Urothelium cell line (cell line): ENCODE results near the gene FBXL17.
"Not testable (repeated sequence)": the region's sequence is repeated elsewhere in the genome, so short reads cannot be mapped to it uniquely, and the experiment has no call there.

Source experiments
- DNase-seq: peaks from one replicate; pipeline ENCODE4 v3.0.0; 2011; ENCODE audit warnings: low spot score, mixed read lengths
- FAIRE-seq: peaks from 2 replicates; lab custom pipeline; 2011; peaks lifted over from hg19 to GRCh38; lab: Jason Lieb, UNC

FBXL17 gene

DNA sequence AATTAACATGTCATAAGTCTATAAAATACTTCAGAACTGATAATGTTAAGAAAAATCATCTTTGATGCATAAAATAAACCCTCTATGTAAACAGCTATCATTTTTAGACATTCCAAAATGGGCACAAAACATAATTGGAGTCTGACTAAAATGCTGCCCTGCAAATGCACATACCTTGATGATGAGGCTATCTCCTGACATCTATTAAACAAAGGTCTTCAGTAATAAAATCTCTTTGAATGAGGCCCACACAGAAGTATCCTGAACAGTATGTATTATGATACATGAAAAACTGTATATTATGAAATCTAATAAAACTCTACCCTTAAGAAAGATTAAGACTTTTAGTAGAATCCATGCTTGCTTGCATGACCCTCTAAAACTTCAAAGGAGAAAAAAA is 66.1 kb downstream of the FBXL17 start:
- DNase-seq (peak; percentile 3), FAIRE-seq (no peak)

DNA sequence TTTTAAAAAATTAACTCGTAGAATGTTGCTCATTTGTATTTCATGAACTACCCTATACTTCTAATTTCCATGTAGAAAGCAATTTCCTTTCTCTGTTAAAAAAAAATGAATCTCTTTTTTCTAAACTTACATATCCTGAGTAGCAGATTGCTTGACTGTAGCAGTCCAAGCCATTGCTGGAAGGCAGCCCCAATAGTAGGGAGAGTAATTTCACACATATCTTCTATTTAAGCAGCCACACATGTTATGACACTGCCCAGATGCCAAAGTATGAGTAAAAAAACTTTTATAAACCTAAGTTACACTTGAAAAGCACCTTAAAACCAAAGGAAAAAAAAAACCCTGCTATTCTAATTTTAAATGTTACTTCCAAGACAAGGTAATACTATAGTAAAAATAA is 69.6 kb downstream of the FBXL17 start:
- FAIRE-seq (no peak), DNase-seq (no peak)

DNA sequence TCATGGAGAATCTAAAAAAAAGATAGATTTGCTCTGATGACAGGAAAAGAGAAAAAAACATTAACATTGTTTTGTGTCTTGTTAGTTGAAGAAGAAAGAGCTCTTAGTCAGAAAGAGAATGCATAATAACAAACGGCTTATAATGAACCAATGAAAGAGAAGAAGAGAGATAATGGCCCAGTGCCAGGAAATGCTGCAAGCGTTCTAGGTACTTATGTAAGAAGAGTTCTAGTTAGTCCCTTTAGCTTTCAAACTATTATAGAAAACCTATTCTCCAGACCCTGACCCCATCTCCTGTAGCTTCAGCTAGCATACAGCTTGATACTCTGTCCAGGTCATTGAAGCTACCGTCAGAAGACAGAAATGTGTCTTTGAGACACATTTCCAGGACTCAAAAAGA is 70.2 kb downstream of the FBXL17 start:
- no peak for DNase-seq
- FAIRE-seq, result no peak

DNA sequence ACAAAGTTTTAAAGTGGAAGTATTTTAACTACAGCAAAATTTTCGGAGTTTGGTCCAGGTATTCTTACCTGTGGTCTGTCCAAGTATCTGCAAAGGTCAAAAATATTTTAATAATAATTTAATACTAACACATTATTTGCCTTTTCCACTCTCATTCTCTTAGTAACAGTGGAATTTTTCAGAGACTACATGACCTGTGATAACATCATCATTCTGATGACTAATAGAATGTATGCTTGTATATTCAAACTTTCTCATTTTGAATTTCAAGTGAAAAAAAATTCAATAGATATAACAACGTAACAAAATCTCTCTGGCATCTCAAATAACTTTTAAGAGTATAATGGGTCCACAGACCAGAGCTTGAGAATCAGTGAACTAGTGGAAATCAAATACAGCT is 78.3 kb downstream of the FBXL17 start:
- no peak for FAIRE-seq
- DNase-seq, result no peak

DNA sequence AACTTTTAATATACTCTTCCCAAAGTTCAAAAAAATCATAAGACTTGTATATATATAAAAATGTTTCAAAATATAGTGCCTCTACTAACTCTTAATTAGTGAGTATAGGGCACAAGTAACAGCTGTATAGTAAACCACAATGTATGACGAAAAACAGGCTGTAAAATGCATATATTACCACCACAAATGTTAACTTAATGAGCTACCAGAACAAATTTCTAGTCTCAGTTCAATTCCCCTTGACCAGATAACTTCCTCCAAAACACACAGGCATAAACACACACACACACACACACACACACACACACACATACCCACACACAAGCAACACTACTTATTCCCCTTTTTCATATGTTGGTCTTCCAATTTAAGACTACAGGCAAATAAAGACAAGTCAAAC is 78.8 kb downstream of the FBXL17 start:
- DNase-seq (no peak), FAIRE-seq (no peak)

DNA sequence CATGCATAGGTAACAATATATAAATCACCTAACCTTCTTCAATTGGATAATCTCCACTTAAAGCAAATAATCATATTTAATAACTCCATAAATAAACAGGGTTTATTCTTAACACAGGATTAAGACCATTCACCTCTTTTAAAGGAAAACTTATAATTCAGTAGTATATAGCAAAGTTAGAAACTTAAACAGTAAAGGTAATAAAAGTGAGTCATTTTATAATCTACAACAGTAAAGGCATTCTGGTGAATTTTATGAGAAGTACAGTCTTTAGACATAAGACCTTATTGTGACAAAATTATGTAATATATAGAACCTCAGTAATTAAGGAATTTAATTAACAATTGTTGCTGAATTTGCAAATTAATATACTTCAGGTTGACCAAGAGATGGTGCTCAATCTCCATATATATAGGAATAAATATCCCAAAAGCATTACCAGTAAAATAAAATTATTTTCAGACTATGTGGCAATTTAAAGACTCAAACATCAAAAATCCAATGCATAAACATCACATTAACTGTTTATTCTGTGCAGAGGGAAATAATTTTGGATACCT is 84.8 kb downstream of the FBXL17 start:
- FAIRE-seq (no peak), DNase-seq (no peak)

DNA sequence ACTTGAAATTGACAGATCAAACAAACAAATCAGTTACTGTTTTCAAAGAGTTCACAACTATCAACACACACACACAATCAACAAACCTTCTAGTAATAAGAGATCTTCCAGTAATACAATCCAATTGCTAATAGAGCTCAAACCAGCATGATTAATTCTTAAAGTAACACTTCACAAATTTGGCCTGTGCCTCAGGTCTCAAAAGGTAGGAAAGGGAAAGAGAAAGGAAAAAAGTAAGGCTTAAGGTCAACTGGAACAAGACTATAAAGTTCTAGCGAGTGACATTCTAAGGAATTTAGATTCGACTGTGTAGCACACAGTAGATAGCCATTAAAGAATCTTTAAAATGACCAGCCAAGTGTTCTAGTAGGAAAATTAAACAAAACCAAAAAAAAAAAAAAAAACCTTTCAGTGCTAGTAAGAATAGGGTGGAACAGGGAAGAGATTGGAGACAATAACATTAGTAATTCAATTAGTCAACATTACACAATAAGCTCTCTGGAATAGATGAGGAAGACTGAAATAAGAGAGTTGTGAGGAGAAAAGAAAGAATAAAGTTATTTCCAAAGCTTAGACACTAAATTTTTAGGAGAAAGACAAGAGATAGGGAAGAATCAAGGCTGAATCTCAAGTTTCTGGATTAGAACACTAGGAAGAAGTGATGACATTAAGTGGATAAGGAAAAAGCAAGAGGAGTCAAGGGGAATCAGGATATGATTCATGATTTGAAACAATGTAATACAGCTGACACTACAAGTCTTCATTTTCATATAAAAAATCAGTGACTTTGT is 86.1 kb downstream of the FBXL17 start:
- no peak for DNase-seq
- no peak for FAIRE-seq

DNA sequence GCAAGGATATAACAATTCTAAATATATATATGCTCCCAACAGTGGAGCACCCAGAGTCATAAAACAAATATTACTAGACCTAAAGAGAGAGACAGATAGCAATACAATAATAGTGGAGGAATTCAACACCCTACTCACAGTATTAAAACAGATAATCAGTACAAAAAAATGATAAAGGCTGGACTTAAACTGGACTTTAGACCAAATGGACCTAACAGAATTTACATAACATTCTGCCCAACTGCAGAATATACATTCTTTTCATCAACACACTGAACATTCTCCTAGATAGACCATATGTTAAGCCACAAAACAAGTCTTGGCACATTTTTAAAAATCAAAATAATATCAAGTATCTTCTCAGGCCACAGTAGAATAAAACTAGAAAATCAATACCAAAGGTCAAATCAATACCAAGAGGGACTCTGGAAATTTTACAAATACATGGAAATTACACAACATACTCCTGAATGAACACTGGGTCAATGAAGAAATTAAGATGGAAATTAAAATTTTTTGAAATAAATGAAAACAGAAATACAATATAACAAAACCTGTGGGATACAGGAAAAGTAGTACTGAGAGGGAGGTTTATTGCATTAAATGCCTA is 100.8 kb downstream of the FBXL17 start:
- DNase-seq (no peak), FAIRE-seq (no peak)

DNA sequence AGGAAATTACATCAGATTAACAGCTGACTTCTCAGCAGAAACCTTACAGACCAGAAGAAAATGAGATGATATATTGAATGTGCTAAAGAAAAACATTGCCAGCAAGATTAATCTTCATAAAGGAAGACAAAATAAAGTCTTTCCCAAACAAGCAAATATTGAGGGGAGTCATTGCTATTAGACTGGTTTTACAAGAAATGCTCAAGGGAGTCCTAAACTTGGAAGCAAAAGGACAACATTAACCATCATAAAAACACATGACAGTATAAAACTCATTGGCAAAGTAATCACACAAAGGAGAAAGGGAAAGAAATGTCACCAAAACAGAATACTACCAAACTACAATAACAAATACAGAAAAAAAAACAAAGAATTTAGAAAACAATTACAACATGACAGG is 101.7 kb downstream of the FBXL17 start:
- FAIRE-seq, result no peak
- no peak for DNase-seq

DNA sequence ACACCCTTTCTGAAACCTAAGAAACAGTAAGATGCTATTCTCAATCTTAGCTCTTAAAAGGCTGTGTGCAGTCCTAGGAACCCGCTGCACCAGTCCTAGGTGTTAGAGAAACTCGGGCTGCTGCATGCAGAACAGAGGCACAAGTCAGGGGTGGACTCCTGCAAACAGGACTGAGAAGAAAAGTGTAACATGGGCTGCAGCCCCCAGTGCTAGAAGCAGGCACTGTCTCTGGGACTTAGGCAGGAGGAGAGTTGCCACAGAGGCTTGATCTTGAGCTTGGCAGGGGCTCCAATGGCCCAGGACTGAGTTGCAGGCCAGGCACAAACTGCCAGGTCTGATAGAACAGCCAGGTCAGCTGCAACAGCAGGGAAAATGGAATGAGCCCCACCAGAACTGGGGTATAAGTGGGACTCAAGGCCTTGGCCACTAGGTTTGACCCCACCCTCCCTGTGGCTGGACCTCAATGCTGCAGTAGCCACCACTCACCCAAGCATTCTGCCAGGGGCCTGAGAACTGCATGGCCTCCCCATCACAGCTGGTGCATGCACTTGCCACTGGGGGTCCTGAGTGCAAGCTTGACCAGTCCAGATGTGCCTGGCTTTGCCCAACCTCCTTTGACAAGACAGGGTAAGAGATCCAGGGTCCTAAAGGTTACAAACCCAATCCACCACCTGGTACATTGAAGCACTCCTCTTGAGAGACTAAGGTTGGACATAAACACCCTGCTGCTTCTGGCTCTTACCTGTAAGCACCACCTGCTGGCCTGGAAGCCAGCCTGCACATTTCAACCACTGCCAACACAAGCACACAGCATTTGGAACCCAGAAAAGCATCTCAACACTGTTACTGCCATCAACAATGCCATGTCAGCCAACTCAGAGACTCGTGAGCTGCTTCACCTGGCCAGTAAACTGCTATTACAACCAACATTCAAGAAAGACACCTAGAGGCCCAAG is 103.3 kb downstream of the FBXL17 start:
- no peak for FAIRE-seq
- no peak for DNase-seq

DNA sequence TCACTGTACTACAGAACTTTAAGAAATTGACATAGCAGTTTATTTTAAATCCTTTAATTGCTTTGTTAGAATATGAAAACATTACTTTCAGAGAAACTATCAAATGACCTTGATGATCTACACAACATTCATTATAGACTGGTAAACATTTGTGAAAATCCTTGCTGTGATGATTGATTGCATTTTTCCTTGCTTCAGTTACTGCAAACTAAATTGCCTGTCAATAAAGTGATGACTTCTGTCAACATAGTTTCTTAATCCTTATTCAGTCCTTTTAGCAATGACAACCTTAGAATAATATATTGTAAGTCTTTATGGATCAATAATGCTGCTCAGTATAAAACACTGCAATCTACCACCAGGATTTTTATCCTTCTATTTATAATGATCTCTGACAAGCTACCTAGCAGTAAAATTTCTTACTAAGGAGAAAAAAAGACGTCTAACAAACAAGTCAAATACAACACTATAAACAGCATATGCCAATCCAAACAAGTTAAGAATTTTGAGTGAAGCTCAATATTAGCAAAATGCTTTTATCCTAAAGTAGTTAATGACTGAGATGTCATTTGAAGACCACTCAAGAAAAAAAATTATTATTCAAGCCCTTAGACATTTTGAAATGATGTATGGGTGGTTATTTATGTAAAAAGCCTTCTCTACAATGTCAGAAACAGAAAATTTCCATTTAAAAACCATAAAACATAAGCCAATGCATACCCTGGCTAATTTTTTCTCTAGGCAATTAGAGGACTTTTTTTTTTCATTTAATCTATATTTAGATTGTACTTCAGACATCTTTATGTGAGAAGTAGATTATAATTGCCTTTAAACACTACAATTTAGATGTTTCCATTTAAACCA is 105.5 kb downstream of the FBXL17 start:
- FAIRE-seq (no peak), DNase-seq (no peak)

DNA sequence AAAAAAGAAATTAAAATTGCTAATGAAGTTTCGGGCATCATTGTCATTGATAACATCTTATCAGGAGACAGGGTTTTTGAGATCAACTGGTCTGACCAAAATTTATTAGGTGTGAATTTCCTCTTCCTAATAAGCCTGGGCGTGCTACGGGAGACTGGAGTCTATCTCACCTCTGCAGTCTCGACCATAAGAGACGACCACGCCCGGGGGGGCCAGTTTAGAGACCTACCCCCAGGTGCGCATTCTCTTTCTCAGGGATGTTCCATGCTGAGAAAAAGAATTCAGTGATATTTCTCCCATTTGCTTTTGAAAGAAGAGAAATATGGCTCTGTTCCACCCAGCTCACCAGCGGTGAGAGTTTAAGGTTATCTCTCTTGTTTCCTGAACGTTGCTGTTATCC is 107.8 kb downstream of the FBXL17 start:
- FAIRE-seq, DNase-seq: not testable (repeated sequence)

DNA sequence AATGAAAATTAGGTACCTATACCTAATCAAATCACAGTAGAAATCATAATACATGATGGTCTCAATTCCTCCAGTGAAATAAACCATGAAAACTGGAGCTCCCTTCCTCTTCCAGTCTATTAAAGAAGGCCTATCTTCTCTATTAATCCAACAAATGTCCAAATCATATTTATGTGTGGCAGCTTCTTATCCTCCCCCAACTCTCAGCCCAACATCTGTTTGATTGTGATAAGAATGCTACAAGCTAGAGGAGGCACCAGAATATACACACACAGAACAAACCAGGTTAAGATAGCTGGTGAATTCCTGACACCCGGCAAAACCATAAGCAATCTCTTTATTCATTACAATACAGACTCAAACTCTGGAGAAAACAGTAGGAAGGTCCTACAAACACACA is 110.8 kb downstream of the FBXL17 start:
- no peak for FAIRE-seq
- DNase-seq, result no peak

DNA sequence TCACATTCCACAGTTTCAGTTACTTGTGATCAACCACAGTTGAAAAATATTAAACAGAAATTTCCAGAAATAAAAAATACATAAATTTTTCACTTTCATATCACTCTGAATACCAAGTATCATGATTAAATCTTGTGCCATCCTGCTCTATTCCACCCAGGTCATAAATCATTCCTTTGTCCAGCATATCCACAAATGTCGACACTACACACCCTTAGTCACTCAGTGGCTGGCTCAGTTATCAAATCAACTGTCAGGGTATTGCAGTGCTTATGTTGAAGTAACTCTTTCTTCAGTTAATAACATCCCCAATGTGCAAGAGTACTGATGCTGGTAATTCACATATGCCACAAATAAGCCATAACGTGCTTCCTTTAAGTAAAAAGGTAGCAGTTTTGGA is 115.7 kb downstream of the FBXL17 start:
- FAIRE-seq, result no peak

DNA sequence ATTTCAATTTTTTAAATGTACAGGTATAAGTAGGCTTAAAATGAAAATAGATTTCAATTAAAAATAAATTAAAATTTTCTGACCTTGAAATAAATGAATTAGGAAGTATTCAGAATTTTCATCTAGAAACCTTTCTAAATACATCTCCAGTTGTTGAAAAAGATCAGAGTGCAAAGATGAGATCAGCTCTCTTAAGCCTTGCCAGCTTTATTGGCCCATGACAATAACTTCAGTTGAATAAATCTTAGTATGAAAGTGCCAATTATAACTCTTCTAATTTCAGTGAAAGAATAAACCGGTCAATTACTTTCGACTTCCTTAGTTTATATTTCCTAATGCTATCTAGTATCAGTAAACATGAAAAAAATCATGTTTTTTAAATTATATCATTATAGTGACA is 117.4 kb downstream of the FBXL17 start:
- DNase-seq (no peak), FAIRE-seq (no peak)

More for the DNA sequence above, 115.7 kb downstream of the FBXL17 start:
- no peak for DNase-seq

DNA sequence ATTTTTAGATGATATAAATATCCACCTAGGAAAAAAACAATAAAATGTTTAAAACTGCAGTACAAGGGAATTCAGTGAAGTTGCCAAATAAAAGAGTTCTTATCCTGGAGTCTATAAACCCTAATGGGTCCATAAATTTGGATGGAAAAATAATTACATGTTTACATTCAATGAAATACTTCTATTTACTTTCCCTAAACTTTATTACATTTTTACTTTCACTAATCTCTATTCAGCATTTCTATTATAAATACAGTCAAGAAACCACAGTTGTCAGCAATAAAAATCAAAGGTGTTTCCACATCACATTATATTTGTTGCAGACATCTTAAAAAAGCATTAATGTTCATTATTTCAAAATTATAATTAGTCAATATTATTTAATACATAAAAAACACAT is 118.6 kb downstream of the FBXL17 start:
- DNase-seq, result no peak
- FAIRE-seq, result no peak

DNA sequence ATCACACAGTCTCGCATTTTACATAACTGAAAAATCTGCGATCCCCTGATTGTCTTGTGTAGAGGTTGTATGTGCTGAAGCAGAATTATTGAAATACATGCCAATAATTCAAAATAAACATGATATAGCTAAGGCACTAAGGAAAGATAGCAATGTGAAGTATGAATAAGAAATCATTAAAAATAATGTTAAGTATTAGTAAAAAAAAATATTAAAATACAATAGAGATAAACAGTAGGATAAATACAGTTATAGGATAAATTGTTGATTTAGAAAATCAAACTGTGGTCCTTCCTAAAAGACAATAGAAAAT is 121.1 kb downstream of the FBXL17 start:
- FAIRE-seq (no peak), DNase-seq (no peak)

DNA sequence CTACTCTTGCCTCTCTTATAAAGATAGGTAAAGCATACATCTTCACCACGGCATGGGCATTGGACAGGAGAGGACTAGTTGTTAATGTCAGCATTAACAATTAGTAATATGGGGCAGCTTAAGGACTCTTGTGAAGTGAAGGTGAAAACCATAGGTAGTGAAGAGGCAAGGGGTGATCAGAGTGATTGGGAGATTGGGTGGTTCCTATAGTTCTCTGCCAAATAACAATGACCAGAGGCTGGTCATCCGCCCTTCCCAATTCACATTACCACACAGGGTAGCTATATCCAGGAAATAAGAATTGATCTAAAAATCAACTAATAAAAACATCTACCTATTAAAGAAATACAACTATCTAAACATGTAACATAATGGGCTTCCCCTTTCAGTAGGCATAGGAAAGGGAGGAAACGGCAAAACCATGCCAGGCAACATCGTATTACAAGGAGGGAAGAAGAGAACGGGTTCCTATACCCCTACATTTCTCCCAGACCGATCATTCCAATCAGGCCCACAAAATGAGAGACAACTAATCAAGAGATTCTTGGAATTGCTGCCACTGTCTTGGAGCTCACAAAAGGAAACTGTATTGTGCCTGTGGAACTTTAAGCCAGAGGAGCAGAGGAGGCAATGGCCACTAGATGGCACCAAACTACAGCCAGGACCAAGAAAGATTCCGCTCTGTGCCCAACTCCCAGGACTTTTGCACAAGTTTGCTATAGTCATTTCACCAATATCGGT is 121.6 kb downstream of the FBXL17 start:
- DNase-seq (peak; percentile 78), FAIRE-seq (no peak)

DNA sequence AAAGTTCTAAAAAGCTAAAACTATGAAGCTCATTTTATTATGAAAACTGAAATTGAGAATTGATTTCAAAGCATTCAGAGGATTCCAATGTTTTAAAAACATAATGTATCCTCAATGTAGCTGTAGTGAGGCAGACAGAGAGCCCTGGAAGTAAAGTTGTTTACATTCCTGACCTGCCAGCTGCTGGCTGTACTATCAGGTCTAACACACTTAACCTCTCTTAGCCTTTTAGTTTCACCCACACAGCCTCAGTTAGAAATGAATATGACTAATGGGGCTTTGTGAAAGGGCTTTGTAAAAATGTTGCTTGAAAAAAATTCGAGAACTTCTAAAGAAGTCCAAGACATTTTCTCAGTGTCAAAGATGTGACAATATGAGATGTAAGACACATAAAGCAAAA is 122.6 kb downstream of the FBXL17 start:
- FAIRE-seq, result no peak
- no peak for DNase-seq

DNA sequence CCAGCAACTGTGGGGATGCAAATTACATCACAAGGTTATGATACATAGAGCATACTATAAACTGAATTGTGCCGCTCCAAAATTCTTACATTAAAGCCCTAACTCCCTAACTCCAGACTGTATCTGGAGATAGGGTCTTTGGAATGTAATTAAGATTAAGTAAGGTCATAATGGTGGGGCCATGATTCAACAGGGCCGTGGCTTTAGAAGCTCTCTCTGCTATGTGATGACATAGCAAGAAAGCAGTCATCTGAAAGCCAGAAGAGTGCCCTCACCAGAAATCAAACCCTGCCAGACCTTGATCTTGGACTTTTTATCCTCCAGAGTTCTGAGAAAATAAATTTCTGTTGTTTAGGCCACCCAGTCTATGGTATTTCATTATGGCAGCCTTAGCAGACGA is 123.9 kb downstream of the FBXL17 start:
- FAIRE-seq, result no peak
- DNase-seq, result no peak
